IPS-15b (cell line): ENCODE data around the gene RBM14.

ENCODE experiments used
- H3K27me3 ChIP-seq: one replicate; pipeline ENCODE4 v1.6.1; 2013; ENCODE audit warnings: low read length; ENCODE audit not compliant: control insufficient read depth, insufficient read depth
- H3K36me3 ChIP-seq: one replicate; pipeline ENCODE4 v1.6.1; 2013; ENCODE audit warnings: low read length; ENCODE audit not compliant: control insufficient read depth, insufficient read depth
- H3K4me1 ChIP-seq: one replicate; pipeline ENCODE4 v1.6.1; 2013; ENCODE audit warnings: mild to moderate bottlenecking, low read length; ENCODE audit not compliant: control insufficient read depth, insufficient read depth
- H3K4me3 ChIP-seq: one replicate; pipeline ENCODE4 v1.5.1; 2013; ENCODE audit warnings: low read depth, low read length
- H3K9ac ChIP-seq: one replicate; pipeline ENCODE4 v1.6.1; 2013; ENCODE audit warnings: low read depth, mild to moderate bottlenecking, low read length
- H3K9me3 ChIP-seq: one replicate; pipeline ENCODE4 v1.6.1; 2013; ENCODE audit warnings: mild to moderate bottlenecking, low read length; ENCODE audit not compliant: control insufficient read depth, insufficient read depth

Gene RBM14

DNA sequence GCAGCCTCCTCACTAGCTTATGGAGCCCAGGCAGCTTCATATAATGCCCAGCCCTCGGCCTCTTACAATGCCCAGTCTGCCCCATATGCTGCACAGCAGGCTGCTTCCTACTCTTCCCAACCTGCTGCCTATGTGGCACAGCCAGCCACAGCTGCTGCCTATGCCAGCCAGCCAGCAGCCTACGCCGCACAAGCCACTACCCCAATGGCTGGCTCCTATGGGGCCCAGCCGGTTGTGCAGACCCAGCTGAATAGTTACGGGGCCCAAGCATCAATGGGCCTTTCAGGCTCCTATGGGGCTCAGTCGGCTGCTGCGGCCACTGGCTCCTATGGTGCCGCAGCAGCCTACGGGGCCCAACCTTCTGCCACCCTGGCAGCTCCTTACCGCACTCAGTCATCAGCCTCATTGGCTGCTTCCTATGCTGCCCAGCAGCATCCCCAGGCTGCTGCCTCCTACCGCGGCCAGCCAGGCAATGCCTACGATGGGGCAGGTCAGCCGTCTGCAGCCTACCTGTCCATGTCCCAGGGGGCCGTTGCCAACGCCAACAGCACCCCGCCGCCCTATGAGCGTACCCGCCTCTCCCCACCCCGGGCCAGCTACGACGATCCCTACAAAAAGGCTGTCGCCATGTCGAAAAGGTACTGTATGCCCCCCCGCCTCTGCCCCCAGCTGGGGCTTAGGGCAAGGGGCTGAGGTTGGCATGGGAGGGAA is 8.8 kb downstream of the RBM14 start:
- H3K9ac ChIP-seq = no peak overlapping the region
- no peaks in the 10 kb centered on the region for H3K4me1 ChIP-seq
- no peak overlapping the region for H3K4me3 ChIP-seq
- no peaks in the 10 kb centered on the region for H3K27me3 ChIP-seq
- peaks cover 73% of the 10 kb centered on the region for H3K36me3 ChIP-seq
- no peaks in the 10 kb centered on the region for H3K9me3 ChIP-seq

DNA sequence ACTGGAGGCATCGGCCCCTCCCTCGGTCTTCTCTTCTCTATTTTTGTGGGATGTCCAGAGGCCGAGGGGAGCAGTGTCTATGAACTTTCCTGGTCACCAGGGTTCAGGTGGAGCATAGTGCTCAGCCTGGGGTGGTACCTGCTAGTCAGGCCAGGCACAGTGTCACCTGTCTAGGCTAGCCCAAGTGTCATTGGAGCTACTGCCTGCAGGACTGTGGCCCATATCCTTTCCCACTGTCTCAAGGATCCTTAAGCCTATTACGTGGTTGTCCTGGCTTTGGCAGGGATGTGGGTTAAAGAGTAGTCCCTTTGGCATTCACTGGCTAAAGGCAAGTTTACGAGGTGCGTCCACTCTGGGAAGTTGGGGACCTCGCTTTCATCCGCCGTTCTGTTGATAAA is 9.3 kb downstream of the RBM14 start:
- peaks cover 73% of the 10 kb centered on the region for H3K36me3 ChIP-seq
- H3K9ac ChIP-seq = no peak overlapping the region
- no peaks in the 10 kb centered on the region for H3K9me3 ChIP-seq
- no peaks in the 10 kb centered on the region for H3K4me1 ChIP-seq
- no peak overlapping the region for H3K4me3 ChIP-seq
- H3K27me3 ChIP-seq = no peaks in the 10 kb centered on the region

DNA sequence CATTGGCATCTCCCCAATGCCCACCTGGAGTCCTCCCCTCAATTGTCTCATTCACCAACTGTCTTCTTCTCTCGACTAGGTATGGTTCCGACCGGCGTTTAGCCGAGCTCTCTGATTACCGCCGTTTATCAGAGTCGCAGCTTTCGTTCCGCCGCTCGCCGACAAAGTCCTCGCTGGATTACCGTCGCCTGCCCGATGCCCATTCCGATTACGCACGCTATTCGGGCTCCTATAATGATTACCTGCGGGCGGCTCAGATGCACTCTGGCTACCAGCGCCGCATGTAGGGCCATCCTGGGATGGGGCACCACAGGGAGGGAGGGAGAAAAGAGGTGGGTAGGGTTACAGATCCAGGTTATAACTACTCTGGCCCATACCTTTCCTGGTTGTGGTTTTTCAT is 10.0 kb downstream of the RBM14 start:
- H3K9me3 ChIP-seq = no peaks in the 10 kb centered on the region
- H3K4me3 ChIP-seq = no peak overlapping the region
- H3K27me3 ChIP-seq = no peaks in the 10 kb centered on the region
- H3K4me1 ChIP-seq = no peaks in the 10 kb centered on the region
- no peak overlapping the region for H3K9ac ChIP-seq
- peaks cover 73% of the 10 kb centered on the region for H3K36me3 ChIP-seq

DNA sequence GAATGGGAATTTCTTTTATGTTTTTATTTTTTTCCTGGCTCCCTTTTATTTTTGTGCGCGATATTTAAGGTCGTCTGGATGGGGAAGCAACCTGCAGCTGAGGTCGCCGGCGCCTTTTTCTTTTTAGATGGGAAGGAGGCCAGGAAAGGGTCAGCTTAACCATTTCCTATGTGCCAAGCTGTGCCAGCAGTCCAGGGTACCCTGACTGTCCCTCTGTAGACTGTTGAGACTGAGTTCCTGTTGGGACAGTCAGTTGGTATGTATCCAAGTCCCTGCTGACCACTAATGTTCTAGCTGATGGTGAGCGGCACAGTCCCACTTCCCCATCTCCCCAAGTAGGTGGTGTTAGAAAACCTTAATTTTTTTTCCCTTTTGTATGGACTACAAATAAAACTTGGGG is 10.5 kb downstream of the RBM14 start:
- no peaks in the 10 kb centered on the region for H3K4me1 ChIP-seq
- no peak overlapping the region for H3K4me3 ChIP-seq
- H3K36me3 ChIP-seq = peaks cover 70% of the 10 kb centered on the region
- H3K9me3 ChIP-seq = no peaks in the 10 kb centered on the region
- H3K9ac ChIP-seq = no peak overlapping the region
- H3K27me3 ChIP-seq = no peaks in the 10 kb centered on the region

DNA sequence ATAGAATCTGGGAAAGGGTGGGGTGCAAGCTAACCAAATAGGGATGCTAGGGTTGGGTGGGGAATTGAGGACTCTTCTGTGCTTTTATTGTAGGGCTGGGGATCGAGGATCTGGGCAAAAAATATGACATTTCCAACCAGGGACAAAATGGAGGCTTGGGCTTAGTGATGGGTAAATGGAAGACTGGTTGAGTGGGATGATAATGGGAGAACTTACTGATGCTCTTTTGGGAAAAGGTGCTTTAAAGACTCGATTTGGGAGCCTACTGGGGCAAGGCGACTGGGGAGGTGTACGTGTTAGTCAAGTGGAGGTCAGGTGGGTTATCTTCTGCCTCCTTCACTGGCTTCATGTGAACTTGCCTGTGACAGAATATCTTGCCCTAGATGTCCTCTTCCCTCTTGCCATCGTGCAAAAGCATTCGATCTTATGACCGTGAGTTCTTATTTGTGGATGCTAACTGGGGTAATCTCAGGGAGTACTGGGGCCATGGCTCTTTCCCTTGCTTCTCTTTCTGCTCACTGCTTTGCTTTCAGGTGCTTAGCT is 11.7 kb downstream of the RBM14 start:
- Histone ChIP-seq H3K4me1 (no peaks in the 10 kb centered on the region), H3K36me3 (peaks cover 67% of the 10 kb centered on the region), H3K4me3 (no peak overlapping the region), H3K27me3 (no peaks in the 10 kb centered on the region), H3K9ac (no peak overlapping the region), H3K9me3 (no peaks in the 10 kb centered on the region)

DNA sequence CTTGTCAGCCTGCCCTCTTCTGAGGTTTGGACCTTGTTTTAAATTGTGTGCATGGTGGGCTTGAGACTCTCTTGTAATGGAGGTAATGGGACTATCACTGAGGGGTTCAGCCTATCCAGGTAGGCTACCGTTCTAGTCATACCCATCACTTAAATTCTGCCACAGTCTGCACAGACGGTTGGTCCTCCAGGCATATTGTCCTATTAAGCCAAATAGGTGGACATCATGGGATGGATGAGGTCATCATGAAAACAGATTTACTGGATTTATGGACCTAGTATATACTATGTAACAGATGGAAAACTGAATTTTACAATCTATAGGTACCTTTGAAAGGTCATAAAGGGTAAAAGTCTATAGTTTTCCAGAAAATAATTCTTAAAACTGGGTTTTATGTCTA is 12.9 kb downstream of the RBM14 start:
- no peaks in the 10 kb centered on the region for H3K27me3 ChIP-seq
- H3K4me3 ChIP-seq = no peak overlapping the region
- H3K4me1 ChIP-seq = no peaks in the 10 kb centered on the region
- H3K9me3 ChIP-seq = no peaks in the 10 kb centered on the region
- no peak overlapping the region for H3K9ac ChIP-seq
- peaks cover 55% of the 10 kb centered on the region for H3K36me3 ChIP-seq

DNA sequence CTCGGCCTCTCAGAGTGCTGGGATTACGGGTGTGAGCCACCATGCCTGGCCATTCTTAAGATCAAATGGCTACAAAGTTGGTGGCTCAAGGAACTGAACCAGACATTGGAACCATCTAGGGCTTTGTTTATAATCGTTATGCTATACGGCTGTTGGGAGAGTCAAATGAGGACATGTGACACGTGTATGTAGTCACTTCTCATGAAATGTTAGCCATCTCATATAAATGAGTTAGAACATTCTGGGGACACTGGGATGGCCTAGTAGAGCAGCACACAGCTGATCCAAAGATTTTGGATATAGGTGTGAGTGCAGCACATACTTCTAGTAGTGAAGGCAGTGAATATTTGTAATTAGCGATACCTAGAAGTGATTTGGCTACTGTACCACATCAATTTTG is 15.5 kb downstream of the RBM14 start:
- H3K9me3 ChIP-seq = no peaks in the 10 kb centered on the region
- H3K9ac ChIP-seq = no peak overlapping the region
- no peak overlapping the region for H3K4me3 ChIP-seq
- H3K4me1 ChIP-seq = no peaks in the 10 kb centered on the region
- no peaks in the 10 kb centered on the region for H3K27me3 ChIP-seq
- peaks cover 31% of the 10 kb centered on the region for H3K36me3 ChIP-seq

DNA sequence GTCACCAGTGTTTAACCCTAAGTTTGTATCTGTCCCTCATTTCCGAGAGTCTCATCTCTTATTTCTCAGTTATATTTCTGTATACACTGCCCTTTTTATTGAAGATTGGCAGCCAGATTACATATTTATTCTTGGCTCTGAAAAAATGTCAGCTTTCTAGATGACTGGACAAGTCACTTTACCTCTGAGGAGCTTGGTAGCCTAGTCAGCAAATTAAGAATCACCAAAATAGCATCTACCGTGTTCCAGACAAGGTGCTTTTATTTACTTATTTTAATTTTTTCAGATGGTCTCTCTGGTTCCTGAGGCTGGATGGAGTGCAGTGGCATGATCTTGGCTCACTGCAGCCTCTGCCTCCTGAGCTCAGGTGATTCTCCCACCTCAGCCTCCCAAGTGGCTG is 16.5 kb downstream of the RBM14 start:
- Histone ChIP-seq H3K27me3 (no peaks in the 10 kb centered on the region), H3K4me3 (no peak overlapping the region), H3K9me3 (no peaks in the 10 kb centered on the region), H3K4me1 (no peaks in the 10 kb centered on the region), H3K9ac (no peak overlapping the region), H3K36me3 (peaks cover 20% of the 10 kb centered on the region)

DNA sequence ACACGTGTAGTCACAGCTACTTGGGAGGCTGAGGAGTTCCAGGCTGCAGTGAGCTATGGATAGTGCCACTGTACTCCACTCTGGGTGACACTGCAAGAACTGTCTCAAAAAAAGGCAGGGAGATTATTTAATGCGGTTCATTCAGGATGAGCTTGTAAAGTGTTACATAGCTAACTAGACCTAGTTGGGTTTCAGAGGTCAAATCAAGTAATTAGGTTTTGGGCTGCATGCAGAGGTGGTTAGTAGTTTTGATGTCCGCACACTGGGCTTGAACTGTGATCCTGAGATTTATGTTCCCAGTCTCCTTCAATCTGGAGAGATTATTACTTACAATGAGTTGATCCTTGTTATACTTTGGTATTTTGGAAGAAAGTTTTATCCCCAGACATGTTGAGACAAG is 20.0 kb downstream of the RBM14 start:
- H3K4me3 ChIP-seq = no peak overlapping the region
- peaks cover 7% of the 10 kb centered on the region for H3K4me1 ChIP-seq
- H3K9ac ChIP-seq = no peak overlapping the region
- H3K27me3 ChIP-seq = no peaks in the 10 kb centered on the region
- peaks cover 16% of the 10 kb centered on the region for H3K36me3 ChIP-seq
- H3K9me3 ChIP-seq = no peaks in the 10 kb centered on the region

DNA sequence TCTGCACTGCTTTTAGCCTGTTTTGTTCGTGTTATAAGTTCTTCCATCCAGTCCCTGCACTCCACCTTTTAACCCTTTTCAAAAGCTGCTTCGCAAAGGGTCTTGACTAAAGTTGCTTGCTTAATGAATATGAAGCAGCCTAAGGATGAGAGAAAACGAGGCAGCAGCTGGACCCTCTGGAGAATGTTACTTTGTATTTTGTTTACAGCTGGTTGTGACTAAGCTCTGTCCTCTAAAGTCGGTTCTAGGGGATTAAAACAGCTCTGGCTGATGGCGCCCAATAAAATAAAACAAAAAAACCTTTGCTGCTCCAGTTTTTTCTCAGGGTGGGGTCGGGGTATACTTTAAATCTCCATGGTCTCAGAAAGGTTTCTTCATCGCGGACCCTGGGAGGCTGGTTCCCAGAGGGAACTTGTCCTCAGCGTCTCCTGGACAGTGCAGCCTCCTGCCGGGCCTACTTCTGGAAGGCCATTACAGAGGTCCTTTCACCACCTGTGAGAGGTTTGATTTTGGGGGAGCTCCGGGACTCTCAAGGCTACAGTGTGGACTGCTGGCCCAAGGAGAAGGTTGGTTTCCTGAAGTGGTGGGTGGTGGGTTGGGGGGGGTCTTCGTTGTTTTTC is 21.2 kb downstream of the RBM14 start:
- Histone ChIP-seq H3K27me3 (no peaks in the 10 kb centered on the region), H3K4me1 (peaks cover 11% of the 10 kb centered on the region), H3K9ac (peak overlapping the region; percentile 77), H3K4me3 (peak overlapping the region; percentile 63), H3K9me3 (no peaks in the 10 kb centered on the region), H3K36me3 (peaks cover 17% of the 10 kb centered on the region)

DNA sequence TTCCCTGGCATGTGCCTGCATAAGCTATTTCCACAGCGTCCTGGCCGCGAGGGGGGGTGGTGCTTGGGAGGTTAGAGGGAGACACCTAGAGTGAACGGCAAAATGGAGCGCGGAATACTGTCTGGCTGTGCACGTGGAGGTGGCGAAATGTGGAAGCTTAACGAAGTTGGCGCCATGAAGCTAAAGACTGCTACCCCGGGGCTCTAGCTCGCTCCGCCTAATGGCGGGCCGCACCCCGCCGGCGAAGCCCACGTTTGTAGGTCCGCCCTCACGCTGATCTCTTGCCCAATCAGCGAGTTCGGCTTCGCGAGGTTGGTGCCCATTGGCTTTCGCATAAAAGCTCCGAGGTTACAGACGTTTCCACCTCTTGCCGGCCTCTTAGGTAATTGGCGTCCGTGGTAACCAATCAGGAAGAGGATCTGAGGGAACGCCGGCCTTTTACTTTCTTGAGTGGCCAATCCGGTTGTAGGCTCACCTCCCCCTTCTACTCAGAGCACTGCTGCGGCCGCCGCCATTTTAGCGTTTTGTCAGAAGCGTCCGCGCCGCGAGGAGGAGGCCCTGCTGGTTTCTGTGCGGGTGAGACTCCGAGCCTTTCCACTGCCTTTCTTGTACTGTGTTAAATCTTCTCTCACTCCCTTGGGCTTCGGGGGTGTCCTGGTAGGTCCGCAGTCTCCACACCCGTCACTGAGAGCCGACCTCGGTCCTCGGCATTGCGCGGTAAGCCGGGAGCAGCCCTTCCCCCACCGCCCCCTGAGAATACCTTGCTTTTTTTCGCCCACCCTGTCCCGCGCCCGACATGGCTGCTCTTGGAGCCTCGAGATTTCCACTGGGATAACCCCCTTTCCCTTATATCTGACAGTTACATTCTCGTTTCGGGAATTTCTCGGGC is 22.0 kb downstream of the RBM14 start, which contains the start of gene RBM4:
Gene RBM4 (plus strand): TSS at position 527 of the 889 bp plus-strand sequence. CDS start 1,009 bp downstream, outside the sequence.
- peaks cover 11% of the 10 kb centered on the region for H3K4me1 ChIP-seq
- H3K36me3 ChIP-seq = peaks cover 21% of the 10 kb centered on the region
- peak within 1 kb of the TSS; percentile 97 for H3K9ac ChIP-seq
- H3K27me3 ChIP-seq = no peaks in the 10 kb centered on the region
- no peaks in the 10 kb centered on the region for H3K9me3 ChIP-seq
- H3K4me3 ChIP-seq = peak within 1 kb of the TSS; percentile 86
